GM21360 (cell line): ENCODE results near the gene ELF4.
A peak's percentile ranks its signal among the peaks of the same experiment; 100 is the strongest.

ENCODE experiments used
- ATAC-seq: cut with Tn5 transposase; IDR thresholded peaks from one replicate; pipeline ENCODE4 v1.9.1; 2021; ENCODE audit warnings: mild to moderate bottlenecking, moderate library complexity; ENCODE audit not compliant: unreplicated experiment

ELF4 gene

GRCh38 chrX:130085551-130086446, 24.5 kb downstream of the ELF4 start:
- no peak for ATAC-seq

- peak; percentile 37 for ATAC-seq
Measured at GRCh38 chrX:130084631-130085237, 25.6 kb downstream of the ELF4 start.

- ATAC-seq, result peak; percentile 23
Measured at GRCh38 chrX:130083656-130084382, 26.5 kb downstream of the ELF4 start.

GRCh38 chrX:130083107-130083490, 27.2 kb downstream of the ELF4 start:
- no peak for ATAC-seq

- ATAC-seq, result peak; percentile 53
Measured at GRCh38 chrX:130082244-130083106, 27.8 kb downstream of the ELF4 start.

GRCh38 chrX:130081421-130082045, 28.8 kb downstream of the ELF4 start:
- ATAC-seq, result no peak

GRCh38 chrX:130080791-130081367, 29.4 kb downstream of the ELF4 start:
- no peak for ATAC-seq

GRCh38 chrX:130079824-130080406, 30.4 kb downstream of the ELF4 start:
- ATAC-seq, result no peak

GRCh38 chrX:130075777-130076176, 34.5 kb downstream of the ELF4 start:
- ATAC-seq, result no peak

- ATAC-seq, result no peak
Measured at GRCh38 chrX:130072345-130072740, 38.0 kb downstream of the ELF4 start.

GRCh38 chrX:130071611-130072344, 38.5 kb downstream of the ELF4 start:
- ATAC-seq, result no peak

- ATAC-seq, result no peak
Measured at GRCh38 chrX:130066975-130067615, 43.2 kb downstream of the ELF4 start.

GRCh38 chrX:130060122-130061069, 49.9 kb downstream of the ELF4 start:
- peak; percentile 84 for ATAC-seq

GRCh38 chrX:130058652-130059051, 51.6 kb downstream of the ELF4 start:
- ATAC-seq, result no peak

GRCh38 chrX:130057209-130057608, 53.1 kb downstream of the ELF4 start:
- ATAC-seq, result no peak

GRCh38 chrX:130055899-130056298, 54.4 kb downstream of the ELF4 start:
- no peak for ATAC-seq

- ATAC-seq, result no peak
Measured at GRCh38 chrX:130055103-130055502, 55.2 kb downstream of the ELF4 start.
